ENCODE measurements around the gene SLC25A13. TPM values are rescaled to one million over a fixed set of nuclear protein-coding genes. Genes with fewer than 3 reads are reported as not detected.

Gene SLC25A13
- total RNA-seq, 1 donor from 2014 or later, result 25.3 TPM

DNA sequence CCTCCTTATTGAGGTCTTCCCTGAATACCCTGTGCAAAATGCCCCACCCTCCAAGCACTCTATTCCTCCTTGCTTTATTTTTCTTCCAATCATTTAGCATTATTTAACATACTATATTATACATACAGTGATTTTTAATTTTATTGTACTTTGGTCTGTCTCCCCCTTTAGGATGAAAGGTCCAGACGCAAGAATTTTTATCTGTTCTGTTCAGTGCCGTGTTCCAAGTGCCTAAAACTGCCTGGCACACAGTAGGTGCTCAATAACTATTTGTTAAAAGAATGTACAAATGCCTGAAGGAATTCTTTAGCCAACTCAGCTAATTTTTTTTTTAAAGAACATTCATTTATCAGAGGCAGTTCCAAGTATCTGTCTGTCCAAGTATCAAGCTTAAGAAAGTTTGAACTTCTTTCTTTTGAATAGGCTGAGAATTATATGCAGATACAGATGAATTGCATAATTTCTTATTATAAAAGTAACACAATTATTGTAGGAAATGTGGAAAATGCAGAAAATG, 34.1 kb upstream of the SLC25A13 start:
- Histone ChIP-seq H3K4me3 (no peak overlapping the region), H3K36me3 (no peaks in the 10 kb centered on the region), H3K27ac (no peak overlapping the region), H3K9me3 (no peaks in the 10 kb centered on the region), H3K4me1 (no peaks in the 10 kb centered on the region), H3K27me3 (no peaks in the 10 kb centered on the region)
- TF ChIP-seq POLR2A (IDR thresholded peaks at IDR 0.05) (no peak), POLR2AphosphoS5 (IDR thresholded peaks at IDR 0.05; ENCODE audit: insufficient read depth in 1 of 2, low read depth in 1 of 2) (no peak), CTCF (IDR thresholded peaks at IDR 0.05) (no peak)
- intact Hi-C loops (cut with DNase I), result no loop called here
- no peak for DNase-seq (ENCODE audit: extremely low spot score in 2 of 2)

DNA sequence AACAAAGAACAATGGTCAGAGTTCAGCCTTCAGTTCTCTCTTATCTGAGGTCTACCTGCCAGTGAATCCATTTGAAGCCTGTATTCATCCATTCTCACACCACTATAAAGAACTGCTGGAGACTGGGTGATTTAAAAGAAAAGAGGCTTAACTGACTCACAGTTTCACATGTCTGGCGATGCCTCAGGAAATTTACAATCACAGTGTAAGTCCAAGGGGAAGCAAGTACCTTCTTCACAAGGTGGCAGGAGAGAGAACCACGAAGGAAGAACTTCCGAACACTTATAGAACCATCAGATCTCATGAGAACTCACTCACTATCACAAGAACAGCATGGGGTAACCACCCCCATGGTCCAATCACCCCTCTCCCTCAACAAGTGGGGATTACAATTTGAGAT, 33.0 kb upstream of the SLC25A13 start:
- no peak overlapping the region for H3K27ac ChIP-seq
- intact Hi-C loops (cut with DNase I), result no loop called here
- no peaks in the 10 kb centered on the region for H3K36me3 ChIP-seq
- H3K4me3 ChIP-seq, result no peak overlapping the region
- no peaks in the 10 kb centered on the region for H3K4me1 ChIP-seq
- no peak for TF ChIP-seq POLR2A (IDR thresholded peaks at IDR 0.05)
- no peak for TF ChIP-seq POLR2AphosphoS5 (IDR thresholded peaks at IDR 0.05; ENCODE audit: insufficient read depth in 1 of 2, low read depth in 1 of 2)
- no peak for TF ChIP-seq CTCF (IDR thresholded peaks at IDR 0.05)
- no peaks in the 10 kb centered on the region for H3K27me3 ChIP-seq
- H3K9me3 ChIP-seq, result no peaks in the 10 kb centered on the region
- DNase-seq (ENCODE audit: extremely low spot score in 2 of 2), result no peak

DNA sequence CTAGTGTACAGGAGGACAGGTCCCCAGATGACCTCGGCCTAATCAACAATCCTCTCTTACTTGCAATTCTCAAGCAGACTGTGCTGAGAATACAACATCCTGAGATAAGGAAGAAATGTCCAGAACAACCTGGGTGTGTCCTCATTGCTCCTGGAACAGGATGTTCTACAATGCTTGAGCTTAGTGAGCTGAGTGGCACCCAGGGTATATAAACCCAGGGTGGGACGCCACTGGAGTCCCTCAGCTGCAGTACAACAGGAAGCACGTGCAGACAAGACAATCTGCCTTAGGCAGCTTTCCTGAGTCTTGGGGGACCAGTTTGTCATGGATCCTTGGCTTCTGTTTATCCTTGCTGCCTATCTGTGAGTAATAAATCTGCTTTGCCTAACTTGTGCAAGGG, 27.7 kb upstream of the SLC25A13 start:
- Histone ChIP-seq H3K4me3 (no peak overlapping the region), H3K9me3 (no peaks in the 10 kb centered on the region), H3K27me3 (no peaks in the 10 kb centered on the region), H3K36me3 (no peaks in the 10 kb centered on the region), H3K4me1 (no peaks in the 10 kb centered on the region), H3K27ac (no peak overlapping the region)
- intact Hi-C loops (cut with DNase I), result no loop called here
- no peak for TF ChIP-seq CTCF (IDR thresholded peaks at IDR 0.05)
- peak in 1 of 2 donors; percentile 47 for TF ChIP-seq POLR2AphosphoS5 (IDR thresholded peaks at IDR 0.05; ENCODE audit: insufficient read depth in 1 of 2, low read depth in 1 of 2)
- DNase-seq (ENCODE audit: extremely low spot score in 2 of 2), result no peak

DNA sequence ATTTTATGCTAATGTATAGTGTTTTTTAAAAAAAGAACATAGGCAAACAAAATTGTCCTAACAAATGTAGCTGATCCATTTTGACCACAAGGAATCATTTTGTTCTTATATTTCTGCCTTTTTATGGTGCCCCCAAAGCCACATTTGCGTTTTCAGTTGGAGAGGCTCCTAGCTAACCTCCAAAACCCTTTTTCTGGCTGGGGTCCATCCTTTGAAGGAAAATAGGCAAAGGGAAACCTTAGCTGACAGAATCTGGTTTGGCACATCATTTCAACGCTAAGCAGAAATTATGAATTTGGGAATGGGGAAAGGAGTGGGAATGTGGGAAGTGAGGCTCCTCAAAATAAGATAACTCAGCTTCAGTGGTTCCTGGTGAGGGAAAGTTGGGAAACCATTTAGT, 25.6 kb upstream of the SLC25A13 start:
- Histone ChIP-seq H3K27ac (no peak overlapping the region), H3K36me3 (no peaks in the 10 kb centered on the region), H3K4me1 (no peaks in the 10 kb centered on the region), H3K27me3 (no peaks in the 10 kb centered on the region), H3K9me3 (no peaks in the 10 kb centered on the region), H3K4me3 (no peak overlapping the region)
- intact Hi-C loops (cut with DNase I), result no loop called here
- no peak for DNase-seq (ENCODE audit: extremely low spot score in 2 of 2)
- TF ChIP-seq CTCF (IDR thresholded peaks at IDR 0.05) (no peak), POLR2A (IDR thresholded peaks at IDR 0.05) (no peak), POLR2AphosphoS5 (IDR thresholded peaks at IDR 0.05; ENCODE audit: insufficient read depth in 1 of 2, low read depth in 1 of 2) (no peak)

- H3K27ac ChIP-seq, result no peak overlapping the region
- no peaks in the 10 kb centered on the region for H3K36me3 ChIP-seq
- no peaks in the 10 kb centered on the region for H3K27me3 ChIP-seq
- intact Hi-C loops (cut with DNase I), result no loop called here
- no peak overlapping the region for H3K4me3 ChIP-seq
- no peaks in the 10 kb centered on the region for H3K9me3 ChIP-seq
- DNase-seq (ENCODE audit: extremely low spot score in 2 of 2), result no peak
- TF ChIP-seq CTCF (IDR thresholded peaks at IDR 0.05) (no peak), POLR2A (IDR thresholded peaks at IDR 0.05) (no peak), POLR2AphosphoS5 (IDR thresholded peaks at IDR 0.05; ENCODE audit: insufficient read depth in 1 of 2, low read depth in 1 of 2) (no peak)
- no peaks in the 10 kb centered on the region for H3K4me1 ChIP-seq
Measured at GRCh38 chr7:96346293-96346953, 24.5 kb upstream of the SLC25A13 start.

All from vagina (tissue), 2 donors.